Measurements from ENCODE around the gene MGA.
A peak's percentile ranks its signal among the peaks of the same experiment; 100 is the strongest.
"Not testable (repeated sequence)": the region's sequence is repeated elsewhere in the genome, so short reads cannot be mapped to it uniquely, and the experiment has no call there.

The MGA gene

GRCh38 chr15:41727143-41727542 lies 66.9 kb downstream of the MGA start:
- DNase-seq: no peak

GRCh38 chr15:41728061-41728460 lies 67.9 kb downstream of the MGA start:
- DNase-seq: not testable (repeated sequence)

DNA sequence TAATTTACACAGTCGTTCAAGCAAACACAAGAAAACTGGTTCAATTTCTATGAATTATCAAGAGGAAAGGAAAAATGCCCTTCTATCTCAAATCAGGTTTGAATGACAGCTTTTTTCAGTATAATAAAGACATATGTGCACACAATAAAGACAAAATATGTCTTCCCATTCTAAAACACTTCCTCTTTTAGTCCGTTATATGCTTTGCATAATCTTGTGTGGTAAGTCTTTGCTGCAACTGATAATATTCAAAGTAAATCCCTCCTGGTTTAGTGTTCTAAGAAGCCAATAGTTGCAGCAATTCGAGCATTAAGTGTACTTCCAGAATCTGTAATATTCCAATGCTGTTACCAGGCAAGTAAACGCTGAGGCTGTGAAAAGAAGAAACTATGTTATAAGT lies 70.3 kb downstream of the MGA start:
- no peak for DNase-seq

DNA sequence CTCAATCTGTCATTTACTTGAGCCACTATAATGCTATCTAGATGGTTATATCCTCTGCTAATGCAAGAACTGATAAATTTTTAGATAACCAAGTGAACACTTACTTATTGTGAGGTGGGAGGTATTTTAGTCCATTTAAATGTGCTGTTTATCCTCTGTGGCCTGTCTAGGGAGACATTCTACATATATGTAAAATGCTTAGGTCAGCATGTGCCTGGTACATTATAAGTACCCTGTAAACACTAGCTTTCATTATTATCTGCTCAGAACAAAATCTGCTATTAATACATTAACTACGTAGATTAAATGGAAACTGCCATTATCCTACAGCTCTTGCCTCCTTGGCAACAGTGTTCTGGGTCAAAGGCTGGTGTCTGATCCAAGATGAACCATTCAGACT lies 72.3 kb downstream of the MGA start:
- no peak for DNase-seq

DNA sequence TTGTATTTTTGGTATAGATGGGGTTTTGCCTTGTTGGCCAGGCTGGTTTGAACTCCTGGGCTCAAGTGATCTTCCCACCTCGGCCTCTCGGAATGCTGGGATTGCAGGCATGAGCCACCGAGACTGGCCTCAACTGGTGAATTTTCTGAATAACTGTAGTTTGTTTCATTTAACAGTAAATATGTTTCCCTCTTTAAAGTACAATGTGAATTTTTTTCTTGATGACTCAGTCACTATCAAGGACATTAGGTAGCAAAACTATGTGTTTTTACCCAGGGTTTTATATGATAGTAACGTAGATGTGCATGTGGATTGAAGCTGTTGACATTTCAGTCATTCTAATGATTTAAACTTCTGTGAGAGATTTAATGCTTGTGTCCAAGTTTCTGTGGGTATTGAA lies 73.9 kb downstream of the MGA start:
- no peak for DNase-seq

DNA sequence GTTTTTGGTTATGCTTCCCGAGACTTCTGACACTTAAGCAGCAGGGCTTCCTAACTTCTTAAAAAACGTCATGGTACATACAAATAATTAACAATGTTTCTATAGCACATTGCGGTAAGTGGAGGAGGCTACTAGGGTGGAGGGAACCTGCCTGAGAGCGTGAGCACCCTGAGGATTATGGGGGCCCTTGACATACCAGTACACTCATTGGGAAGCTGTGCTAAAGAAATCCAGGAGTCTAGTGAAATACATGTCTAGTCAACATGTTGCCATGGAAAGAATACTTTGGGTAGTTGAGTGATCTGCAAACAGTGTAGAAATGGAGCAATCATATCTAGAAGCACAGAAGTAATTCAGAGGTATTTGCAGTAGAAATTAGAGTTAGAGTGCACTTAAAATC lies 74.8 kb downstream of the MGA start:
- DNase-seq: no peak

GRCh38 chr15:41735492-41735891 lies 75.3 kb downstream of the MGA start:
- DNase-seq: not testable (repeated sequence)

DNA sequence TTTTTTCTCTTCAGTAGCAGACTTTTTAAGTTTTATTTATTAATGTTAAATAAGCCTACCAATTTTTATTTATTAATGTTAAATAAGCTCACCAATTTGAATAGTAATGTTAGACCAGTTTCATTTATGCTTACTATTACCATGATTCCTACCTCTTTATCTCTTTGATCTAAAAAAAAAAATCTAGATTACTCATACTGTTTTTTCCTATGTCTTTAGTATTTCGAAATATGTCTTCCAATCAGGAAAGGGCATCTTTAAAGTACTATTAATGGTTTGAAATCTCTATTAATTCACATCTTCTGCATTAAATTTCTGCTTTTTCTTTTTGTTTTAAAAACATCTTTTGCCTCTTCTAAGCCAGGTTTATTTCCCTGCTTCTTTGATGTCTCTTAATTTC lies 86.6 kb downstream of the MGA start:
- no peak for DNase-seq

DNA sequence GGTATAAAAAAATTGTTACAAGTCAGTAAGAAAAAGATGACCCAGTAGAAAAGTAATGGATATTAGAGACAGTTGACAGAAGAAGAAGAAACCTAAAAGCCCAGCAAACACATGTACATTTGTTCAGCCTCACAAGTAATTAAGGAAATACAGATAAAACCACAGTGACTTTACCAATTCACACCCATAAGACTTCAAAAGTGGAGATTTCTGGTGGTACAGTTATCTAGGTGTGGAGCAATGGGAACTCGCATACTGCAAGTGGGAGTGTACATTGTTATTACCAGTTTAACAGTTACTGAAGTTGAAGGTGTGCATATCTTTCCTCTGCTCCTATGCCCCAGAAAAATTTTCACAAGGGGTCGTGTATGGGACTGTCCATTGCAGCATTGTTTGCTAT lies 96.0 kb downstream of the MGA start:
- no peak for DNase-seq

DNA sequence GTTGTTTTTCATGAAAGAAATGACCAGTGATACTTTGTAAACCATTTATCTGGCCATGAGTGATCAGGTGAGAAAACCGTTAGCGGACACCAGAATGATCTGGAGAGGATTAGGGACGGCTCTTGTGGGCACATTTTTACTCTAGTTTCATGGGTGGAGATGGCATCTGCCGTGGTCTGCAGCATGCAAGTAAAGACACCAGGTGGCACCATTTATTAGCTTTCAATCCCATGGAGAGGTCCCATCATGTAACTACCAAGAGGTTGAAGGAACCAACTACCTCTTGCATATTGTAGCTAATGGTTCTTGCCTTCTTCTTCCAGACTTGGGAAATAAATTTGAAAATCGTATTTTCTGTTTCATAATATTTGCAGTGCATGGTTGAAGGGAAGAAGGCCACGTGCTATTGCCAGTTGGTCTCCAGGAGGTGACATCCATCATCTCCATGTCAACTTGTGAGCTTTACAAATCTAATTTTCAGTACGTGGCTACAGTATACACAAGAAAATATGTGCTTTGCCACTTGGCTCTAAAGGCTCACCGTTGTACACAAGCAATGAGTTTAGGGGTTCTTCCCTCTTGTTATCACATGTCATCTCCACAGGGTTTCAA lies 112.6 kb downstream of the MGA start:
- peak; percentile 56 for DNase-seq

DNA sequence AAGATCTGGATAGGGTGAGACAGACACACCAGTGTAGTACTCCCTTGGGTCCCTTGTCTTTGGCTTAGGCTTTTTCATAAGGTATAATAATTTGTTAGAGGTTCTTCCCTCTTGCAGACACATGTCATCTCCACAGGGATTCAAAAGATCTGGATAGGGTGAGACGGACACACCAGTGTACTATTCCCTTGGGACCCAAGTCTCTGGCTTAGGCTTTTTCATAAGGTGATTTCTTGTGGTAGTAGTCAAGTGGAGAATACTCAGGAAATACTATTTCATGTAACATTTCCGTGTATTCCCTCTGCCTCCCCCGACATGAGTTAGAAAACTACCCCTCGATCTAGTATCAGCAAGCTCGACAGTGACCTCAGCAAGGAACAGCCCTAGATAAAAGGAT lies 113.1 kb downstream of the MGA start:
- no peak for DNase-seq

GRCh38 chr15:41773729-41774061 lies 113.5 kb downstream of the MGA start:
- no peak for DNase-seq

GRCh38 chr15:41774062-41774881 lies 114.1 kb downstream of the MGA start, which contains the start of gene MAPKBP1:
Gene MAPKBP1 (plus strand): TSS chr15:41774484. CDS start chr15:41775276, 792 bp downstream.
- DNase-seq: peak; percentile 99

GRCh38 chr15:41774882-41775417 lies 114.7 kb downstream of the MGA start:
- no peak for DNase-seq

- DNase-seq: no peak
These were observed 115.4 kb downstream of the MGA start for GRCh38 chr15:41775651-41776050.

GRCh38 chr15:41777421-41777973 lies 117.3 kb downstream of the MGA start:
- DNase-seq: no peak

GRCh38 chr15:41778521-41778920 lies 118.3 kb downstream of the MGA start:
- no peak for DNase-seq

GRCh38 chr15:41779662-41780157 lies 119.5 kb downstream of the MGA start:
- DNase-seq: no peak

GRCh38 chr15:41780266-41780665 lies 120.1 kb downstream of the MGA start:
- no peak for DNase-seq

DNA sequence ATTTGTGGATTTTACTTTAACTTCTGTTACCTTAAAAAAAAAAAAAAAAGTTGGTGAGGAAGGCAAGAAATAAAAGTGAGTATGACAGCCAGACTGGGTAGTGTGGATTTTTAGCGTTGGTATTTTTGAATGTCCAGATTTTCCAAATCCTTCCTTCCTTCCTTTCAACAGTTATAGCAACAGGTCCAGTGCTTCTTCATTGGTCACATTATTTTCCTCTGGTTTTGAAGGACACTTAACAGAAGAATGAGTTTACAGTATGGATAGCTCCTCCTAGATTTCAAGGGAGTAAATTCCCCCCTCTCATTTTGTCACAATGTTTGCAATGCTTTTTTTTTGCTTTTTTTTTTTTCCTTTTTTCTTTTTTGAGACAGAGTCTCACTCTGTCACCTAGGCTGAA lies 120.5 kb downstream of the MGA start:
- DNase-seq: no peak

DNA sequence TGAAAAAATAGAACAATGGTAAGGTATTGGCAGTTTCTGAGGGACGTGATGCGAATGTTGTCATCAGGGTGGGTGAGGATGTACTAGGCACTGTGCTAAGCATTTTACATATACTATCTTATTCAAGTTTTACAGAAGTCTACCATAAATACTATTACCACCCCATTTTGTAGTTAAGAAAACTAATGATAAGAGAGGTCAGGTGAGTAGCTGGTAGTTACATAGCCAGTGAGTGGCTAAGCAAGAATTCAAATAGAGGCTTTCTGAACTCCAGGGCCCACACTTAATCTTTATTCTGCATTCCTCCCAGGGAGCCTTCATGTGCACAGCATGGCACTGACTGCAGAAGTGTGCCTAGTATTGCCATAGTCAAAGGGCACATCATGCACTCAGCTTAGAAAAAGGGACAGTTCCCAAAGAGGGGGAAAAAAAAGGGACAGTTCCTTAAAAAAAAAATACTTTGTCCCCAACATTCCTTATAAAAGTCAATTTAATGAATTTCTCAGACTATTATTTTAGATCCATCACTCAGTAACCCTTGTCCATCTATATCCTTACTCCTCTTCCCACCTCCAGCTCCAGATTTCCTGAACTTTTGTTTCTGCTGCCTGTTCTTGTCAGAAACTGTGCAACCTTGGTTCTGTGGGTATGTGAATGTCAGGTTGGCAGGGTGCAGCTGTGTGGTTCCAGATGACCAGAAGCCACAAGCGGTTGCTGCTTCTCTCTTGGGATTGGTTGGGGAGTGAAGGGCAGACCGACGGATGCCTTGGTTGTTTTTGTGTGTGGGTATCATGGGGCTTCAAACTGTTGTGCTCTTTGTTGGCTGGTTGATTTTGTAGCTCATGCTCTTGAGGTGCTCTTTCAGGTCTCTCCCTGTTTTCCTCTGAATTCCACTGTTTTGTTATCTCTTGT lies 122.4 kb downstream of the MGA start:
- DNase-seq: no peak

GRCh38 chr15:41783296-41783695 lies 123.1 kb downstream of the MGA start:
- no peak for DNase-seq

DNA sequence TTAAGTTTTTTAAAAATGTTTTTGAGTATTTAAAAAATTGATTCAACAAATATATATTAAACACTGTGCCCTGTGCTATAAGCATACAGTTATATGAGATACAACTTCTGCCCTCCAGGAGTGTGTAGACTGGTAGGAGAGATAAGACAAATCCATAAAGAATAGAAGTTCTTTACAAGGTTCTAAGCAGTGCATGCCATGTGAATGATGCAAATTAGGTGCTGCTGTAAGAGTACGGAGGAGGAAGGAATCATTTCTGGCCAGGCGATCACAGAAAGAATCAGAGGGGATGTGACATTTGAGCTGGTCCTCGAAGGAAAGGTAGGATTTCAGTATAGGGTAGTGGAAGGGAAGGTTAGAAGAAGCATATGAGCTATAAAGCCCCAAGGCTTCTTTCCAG lies 128.1 kb downstream of the MGA start:
- no peak for DNase-seq

All from amniotic stem cell (primary cell).